ENCODE results near the gene RALY.

DNA sequence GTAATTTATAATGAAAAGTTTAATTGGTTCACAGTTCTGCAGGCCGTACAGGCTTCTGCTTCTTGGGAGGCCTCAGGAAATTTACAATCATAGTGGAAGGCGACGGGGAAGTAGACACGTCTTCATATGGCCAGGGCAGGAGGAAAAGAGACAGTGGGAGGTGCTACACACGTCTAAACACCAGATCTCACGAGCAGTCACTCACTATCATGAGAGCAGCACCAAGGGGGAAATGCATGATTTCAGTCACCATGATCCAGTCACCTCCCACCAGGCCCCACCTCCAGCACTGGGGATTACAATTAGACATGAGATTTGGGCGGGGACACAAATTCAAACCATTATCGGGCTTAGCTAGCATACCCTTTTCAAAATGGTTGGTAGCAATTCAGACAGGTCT lies 77.1 kb downstream of the RALY start:
- TF ChIP-seq, protein P1, sequence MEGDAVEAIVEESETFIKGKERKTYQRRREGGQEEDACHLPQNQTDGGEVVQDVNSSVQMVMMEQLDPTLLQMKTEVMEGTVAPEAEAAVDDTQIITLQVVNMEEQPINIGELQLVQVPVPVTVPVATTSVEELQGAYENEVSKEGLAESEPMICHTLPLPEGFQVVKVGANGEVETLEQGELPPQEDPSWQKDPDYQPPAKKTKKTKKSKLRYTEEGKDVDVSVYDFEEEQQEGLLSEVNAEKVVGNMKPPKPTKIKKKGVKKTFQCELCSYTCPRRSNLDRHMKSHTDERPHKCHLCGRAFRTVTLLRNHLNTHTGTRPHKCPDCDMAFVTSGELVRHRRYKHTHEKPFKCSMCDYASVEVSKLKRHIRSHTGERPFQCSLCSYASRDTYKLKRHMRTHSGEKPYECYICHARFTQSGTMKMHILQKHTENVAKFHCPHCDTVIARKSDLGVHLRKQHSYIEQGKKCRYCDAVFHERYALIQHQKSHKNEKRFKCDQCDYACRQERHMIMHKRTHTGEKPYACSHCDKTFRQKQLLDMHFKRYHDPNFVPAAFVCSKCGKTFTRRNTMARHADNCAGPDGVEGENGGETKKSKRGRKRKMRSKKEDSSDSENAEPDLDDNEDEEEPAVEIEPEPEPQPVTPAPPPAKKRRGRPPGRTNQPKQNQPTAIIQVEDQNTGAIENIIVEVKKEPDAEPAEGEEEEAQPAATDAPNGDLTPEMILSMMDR (IDR thresholded peaks at IDR 0.05) = no peak
- TF ChIP-seq POLR2A (IDR thresholded peaks at IDR 0.05) = no peak

Data from testis (tissue), 2 donors.